Gastrocnemius medialis (tissue), 4 donors: Measurements from ENCODE around the gene C10orf90. TPM values are rescaled to one million over a fixed set of nuclear protein-coding genes. Genes with fewer than 3 reads are reported as not detected.

Source experiments
- ATAC-seq, 2 donors: fragments of 150-250 bp; one replicate each; pipeline ENCODE4 v1.9.1; 2016
- DNase-seq, 2 donors: peaks; one replicate each; pipeline ENCODE4 v3.0.0-alpha.2; 2019
- H3K27ac ChIP-seq, 4 donors: fragments of 200-600 bp; sonication (generic); 1 replicate in 1 of 4; 2 replicates in 3 of 4; pipeline ENCODE4 v1.5.1; 2016 to 2018; ENCODE audit warnings: mild to moderate bottlenecking in 2 of 4, moderate library complexity in 1 of 4
- H3K27me3 ChIP-seq, 3 donors: fragments of 200-600 bp; sonication (generic) in 2 of 3; 1 replicate in 1 of 3; 2 replicates in 2 of 3; pipeline versions ENCODE4 v1.5.1 to v1.6.0; 2016 to 2019; ENCODE audit warnings: mild to moderate bottlenecking in 1 of 3, moderate library complexity in 1 of 3
- H3K36me3 ChIP-seq, 2 donors: fragments of 200-600 bp; sonication (generic) in 1 of 2; one replicate each; pipeline ENCODE4 v1.5.1; 2017 to 2018
- H3K4me1 ChIP-seq, 2 donors: fragments of 200-600 bp; sonication (generic) in 1 of 2; one replicate each; pipeline ENCODE4 v1.5.1; 2016 to 2017; ENCODE audit warnings: mild to moderate bottlenecking in 2 of 2
- H3K4me3 ChIP-seq, 4 donors: fragments of 200-600 bp; sonication (generic) in 3 of 4; 1 replicate in 1 of 4; 2 replicates in 3 of 4; pipeline ENCODE4 v1.5.1; 2016 to 2019; ENCODE audit warnings: mild to moderate bottlenecking in 2 of 4
- H3K9me3 ChIP-seq, 3 donors: fragments of 200-600 bp; sonication (generic) in 2 of 3; 1 replicate in 1 of 3; 2 replicates in 2 of 3; pipeline ENCODE4 v1.5.1; 2016 to 2019
- CTCF ChIP-seq, 5 experiments: fragments of 450-650 bp in 3 of 5; fragments of 200-600 bp in 2 of 5; sonication (generic) in 2 of 5; IDR thresholded peaks in 4 of 5; conservative IDR thresholded peaks in 1 of 5; 1 replicate in 4 of 5; 2 replicates in 1 of 5; pipeline ENCODE4 v1.5.1; 2016 to 2019; ENCODE audit warnings: antibody characterized with exemption in 5 of 5, mild to moderate bottlenecking in 3 of 5, moderate library complexity in 3 of 5
- POLR2A ChIP-seq, 2 donors: fragments of 450-650 bp; IDR thresholded peaks; one replicate each; pipeline ENCODE4 v1.6.1; 2017; ENCODE audit warnings: antibody characterized with exemption in 2 of 2, mild to moderate bottlenecking in 2 of 2, moderate library complexity in 2 of 2
- in situ Hi-C, 4 donors: fragments of 200-750 bp; cut with MboI; loops; one replicate each; pipeline versions ENCODE4 v1.15.0 to v1.8.0; 2017; ENCODE audit warnings: low sequenced_read_pairs in 4 of 4
- intact Hi-C: fragments of 100-400 bp; cut with DNase I; formaldehyde crosslinking; loops from one replicate; pipeline ENCODE4 v1.15.1; 2023; ENCODE audit warnings: low total_unique reads
- total RNA-seq, 4 donors: library from RNA; depleted of rRNA; stranded (reverse); fragments of >200 nt; gene quantifications; one replicate each; pipeline versions ENCODE4 v1.1.0 to v1.2.3, GENCODE V29; 2016

The C10orf90 gene
- total RNA-seq, 4 donors from 2014 or later: not detected

DNA sequence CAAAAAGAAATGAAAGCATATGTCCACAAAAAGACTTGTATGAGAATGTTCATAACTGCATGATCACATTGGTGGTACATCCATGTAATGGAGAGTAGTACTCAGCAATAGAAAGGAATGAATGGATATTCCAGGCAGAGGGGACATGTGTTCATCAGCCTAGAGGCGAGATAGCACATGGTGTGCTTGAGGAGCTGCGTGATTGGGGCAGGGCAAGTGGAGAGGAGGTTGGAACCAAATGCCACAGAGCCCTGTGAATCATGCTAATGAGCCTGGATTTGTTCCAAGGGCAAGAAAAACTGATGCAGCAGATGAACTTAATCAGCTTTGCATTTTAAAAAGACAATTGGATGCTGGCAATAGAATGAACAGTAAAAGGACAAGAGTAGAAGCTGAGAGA is 73.3 kb downstream of the C10orf90 start:
- no peaks in the 10 kb centered on the region for H3K36me3 ChIP-seq
- no peaks in the 10 kb centered on the region for H3K9me3 ChIP-seq
- no peak overlapping the region for H3K4me3 ChIP-seq
- H3K27ac ChIP-seq: no peak overlapping the region
- no peak for TF ChIP-seq CTCF (IDR thresholded peaks at IDR 0.05 in 4 of 5, conservative IDR thresholded peaks at IDR 0.05 in 1 of 5)
- no peak for TF ChIP-seq POLR2A (IDR thresholded peaks at IDR 0.05)
- ATAC-seq (no peak), DNase-seq (no peak)
- H3K4me1 ChIP-seq: no peaks in the 10 kb centered on the region
- intact Hi-C loops (no loop called here), in situ Hi-C loops (no loop called here)
- no peaks in the 10 kb centered on the region for H3K27me3 ChIP-seq

- H3K27me3 ChIP-seq: no peaks in the 10 kb centered on the region
- intact Hi-C loops (no loop called here), in situ Hi-C loops (no loop called here)
- ATAC-seq: no peak
- no peak overlapping the region for H3K27ac ChIP-seq
- no peaks in the 10 kb centered on the region for H3K4me1 ChIP-seq
- no peak overlapping the region for H3K4me3 ChIP-seq
- TF ChIP-seq POLR2A (IDR thresholded peaks at IDR 0.05) (no peak), CTCF (IDR thresholded peaks at IDR 0.05 in 4 of 5, conservative IDR thresholded peaks at IDR 0.05 in 1 of 5) (no peak)
- H3K9me3 ChIP-seq: no peaks in the 10 kb centered on the region
- DNase-seq: no peak
- no peaks in the 10 kb centered on the region for H3K36me3 ChIP-seq
These were observed 73.9 kb downstream of the C10orf90 start for GRCh38 chr10:126596472-126597016.

DNA sequence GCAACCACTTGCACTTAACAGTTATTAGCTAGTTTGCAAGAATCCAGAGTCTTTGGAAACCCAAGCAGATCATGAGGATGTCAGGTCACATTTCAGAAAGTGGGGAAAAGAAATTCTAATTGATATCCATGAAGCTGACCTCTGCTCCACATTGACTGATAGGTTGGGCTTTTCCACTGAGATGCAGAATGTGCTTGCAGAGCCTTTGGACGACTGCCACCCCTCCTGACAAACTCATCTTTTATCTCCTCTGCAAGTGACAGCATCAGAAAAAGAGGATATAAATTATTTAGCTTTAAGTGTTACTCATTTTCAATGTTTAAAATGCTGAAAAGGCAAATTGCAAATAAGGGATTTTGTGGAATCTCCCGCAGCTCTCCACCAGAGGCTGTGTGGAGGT is 75.3 kb downstream of the C10orf90 start:
- Histone ChIP-seq H3K9me3 (peaks cover 0 to 3% (median 0%) of the 10 kb centered on the region in 3 donors), H3K36me3 (no peaks in the 10 kb centered on the region), H3K27ac (no peak overlapping the region), H3K27me3 (no peaks in the 10 kb centered on the region), H3K4me1 (no peaks in the 10 kb centered on the region), H3K4me3 (no peak overlapping the region)
- DNase-seq (no peak), ATAC-seq (no peak)
- in situ Hi-C loops (no loop called here), intact Hi-C loops (no loop called here)
- TF ChIP-seq CTCF (IDR thresholded peaks at IDR 0.05 in 4 of 5, conservative IDR thresholded peaks at IDR 0.05 in 1 of 5): no peak
- no peak for TF ChIP-seq POLR2A (IDR thresholded peaks at IDR 0.05)

GRCh38 chr10:126593968-126594701 is 76.4 kb downstream of the C10orf90 start:
- TF ChIP-seq POLR2A (IDR thresholded peaks at IDR 0.05) (no peak), CTCF (IDR thresholded peaks at IDR 0.05 in 4 of 5, conservative IDR thresholded peaks at IDR 0.05 in 1 of 5) (no peak)
- no peak for ATAC-seq

More at GRCh38 chr10:126593968-126594701, 76.4 kb downstream of the C10orf90 start:
- H3K27me3 ChIP-seq: no peaks in the 10 kb centered on the region
- H3K36me3 ChIP-seq: no peaks in the 10 kb centered on the region
- no peaks in the 10 kb centered on the region for H3K4me1 ChIP-seq
- in situ Hi-C loops (no loop called here), intact Hi-C loops (no loop called here)
- H3K27ac ChIP-seq: no peak overlapping the region
- no peak overlapping the region for H3K4me3 ChIP-seq
- DNase-seq: no peak
- H3K9me3 ChIP-seq: peaks cover 0 to 3% (median 0%) of the 10 kb centered on the region in 3 donors
